ENCODE measurements around the gene FUT8. TPM values are rescaled to one million over a fixed set of nuclear protein-coding genes. Genes with fewer than 3 reads are reported as not detected.

The FUT8 gene
- total and polyA plus RNA-seq, 2 of the 8 experiments (the other 6 are each of a cell fraction or from before 2014, with no cell fraction given), result 10.5 to 25.1 TPM

- Histone ChIP-seq H3K9ac (replicated peaks in 1 of 4; ENCODE audit: extremely low read depth in 1 of 4, low read depth in 3 of 4, low read length in 3 of 4) (no peak overlapping the region), H3K4me2 (ENCODE audit: insufficient read depth in 1 of 2, low read depth in 2 of 2, low read length in 2 of 2) (no peak overlapping the region), H3K79me2 (ENCODE audit: control insufficient read depth in 1 of 2, insufficient read depth in 2 of 2, low read length in 2 of 2) (no peaks in the 10 kb centered on the region), H3K27me3 (replicated peaks in 1 of 4; ENCODE audit: control insufficient read depth in 3 of 4, extremely low read depth in 1 of 4, insufficient read depth in 3 of 4, low read length in 3 of 4) (no peaks in the 10 kb centered on the region), H3K9me3 (ENCODE audit: insufficient read depth in 2 of 2, low read depth in 1 of 2, low read length in 1 of 2) (no peaks in the 10 kb centered on the region), H3K27ac (ENCODE audit: low read depth, low read length) (no peak overlapping the region), H4K8ac (ENCODE audit: extremely low read depth, insufficient read depth, low read length) (no peak overlapping the region), H3K4me1 (replicated peaks in 1 of 4; ENCODE audit: control insufficient read depth in 3 of 4, insufficient read depth in 4 of 4, low read length in 3 of 4) (peaks cover 4 to 18% (median 8%) of the 10 kb centered on the region in 4 experiments; a peak in 5 of 7 replicates), H2BK12ac (ENCODE audit: low read depth, low read length) (no peak overlapping the region), H2BK5ac (ENCODE audit: low read depth, low read length) (no peak overlapping the region), H3K23ac (ENCODE audit: insufficient read length) (no peak overlapping the region), H3K18ac (ENCODE audit: extremely low read depth, low read length) (no peak overlapping the region), H3K79me1 (ENCODE audit: low read depth, low read length) (no peaks in the 10 kb centered on the region), H2BK15ac (ENCODE audit: low read length) (no peak overlapping the region), H3K4ac (replicated peaks; ENCODE audit: insufficient read length, low read depth, low read length) (no peak overlapping the region), H4K5ac (ENCODE audit: insufficient read length, low read depth, low read length) (no peak overlapping the region), H3K14ac (ENCODE audit: insufficient read length) (no peak overlapping the region), H2BK120ac (replicated peaks; ENCODE audit: low read depth, low read length) (no peak overlapping the region), H3K23me2 (ENCODE audit: low read depth, low read length) (no peaks in the 10 kb centered on the region), H2AK5ac (ENCODE audit: low read depth, low read length) (no peak overlapping the region; the same call in 1 of the 2 replicates), H3K36me3 (ENCODE audit: control insufficient read depth in 2 of 4, insufficient read depth in 4 of 4, low read length in 3 of 4) (no peaks in the 10 kb centered on the region; a peak in 1 of 8 replicates), H2BK20ac (ENCODE audit: low read length) (no peak overlapping the region), H4K91ac (replicated peaks; ENCODE audit: insufficient read length, low read length) (no peak overlapping the region), H4K20me1 (replicated peaks in 1 of 2; ENCODE audit: control insufficient read depth in 1 of 2, insufficient read depth in 2 of 2, low read length in 2 of 2) (peaks cover 0 to 3% of the 10 kb centered on the region in 2 experiments), H2AFZ (ENCODE audit: low read length) (no peak overlapping the region), H3K56ac (replicated peaks; ENCODE audit: insufficient read length, low read depth, low read length) (no peak overlapping the region), H3K4me3 (ENCODE audit: extremely low read depth in 1 of 4, insufficient read depth in 2 of 4, low read depth in 3 of 4, low read length in 4 of 4) (no peak overlapping the region)
- DNase-seq (ENCODE audit: low read depth in 1 of 2, low spot score in 2 of 2) (no peak), FAIRE-seq (no peak)
- POLR2A ChIA-PET (ENCODE audit: partially characterized antibody), result no interaction called here
- whole genome bisulfite sequencing, 2 experiments (ENCODE audit: extremely low coverage in 1 of 2, insufficient coverage in 1 of 2, insufficient read length in 1 of 2, insufficient replicate concordance in 2 of 2, low coverage in 1 of 2, low lambda C conversion rate in 2 of 2, missing lambda C conversion rate in 1 of 2), result 78% methylated on average over 5 of the region's 5 CpGs; no CpG with 5 or more reads in 1 of the 2 experiments
- CTCF ChIA-PET (ENCODE audit: partially characterized antibody), result interaction anchor here (1.5 kb wide), 1 partner anchor 16 kb away, joined by 6 read pairs; no protein-coding TSS in a partner anchor
- TF ChIP-seq CHD2 (IDR thresholded peaks at IDR 0.05; ENCODE audit: low read length), result no peak
- no peak for TF ChIP-seq FOSL1 (IDR thresholded peaks at IDR 0.05; ENCODE audit: insufficient read depth, low read depth, low read length)
- no peak for TF ChIP-seq ATF3 (IDR thresholded peaks at IDR 0.05; ENCODE audit: insufficient read depth, low read depth, low read length)
- no peak for TF ChIP-seq RAD21 (IDR thresholded peaks at IDR 0.05 in 1 of 2, conservative IDR thresholded peaks at IDR 0.05 in 1 of 2; ENCODE audit: low read depth in 2 of 2, low read length in 2 of 2)
- TF ChIP-seq RBBP5 (IDR thresholded peaks at IDR 0.05; ENCODE audit: borderline replicate concordance, low read depth, low read length), result no peak
Measured at GRCh38 chr14:65471038-65471878, 58.7 kb downstream of the FUT8 start.

All from H1 (cell line).